Activated CD8-positive, alpha-beta memory T cell treated with anti-CD3 and anti-CD28 coated beads, Interleukin-2, amount 50 U/mL, for 24 hours (primary cell): ENCODE measurements around the gene TNPO2.
A peak's percentile ranks its signal among the peaks of the same experiment; 100 is the strongest.
"Not testable (repeated sequence)": the region's sequence is repeated elsewhere in the genome, so short reads cannot be mapped to it uniquely, and the experiment has no call there.

Source experiments
- DNase-seq: peaks from one replicate; pipeline ENCODE4 v3.0.0-alpha.2; 2020; ENCODE audit errors: extremely low read depth

The TNPO2 gene

GRCh38 chr19:12736995-12737834, 13.5 kb upstream of the TNPO2 start, which contains the start of gene GET3:
Gene GET3 (plus strand): TSS chr19:12737497. CDS start chr19:12737506, 9 bp downstream.
- DNase-seq, result peak; percentile 63

- no peak for DNase-seq
Measured at GRCh38 chr19:12733369-12734214, 9.9 kb upstream of the TNPO2 start.

- DNase-seq, result no peak
Measured at GRCh38 chr19:12731337-12731736, 7.6 kb upstream of the TNPO2 start.

GRCh38 chr19:12730064-12730463, 6.3 kb upstream of the TNPO2 start:
- DNase-seq, result no peak

- DNase-seq, result no peak
Measured at GRCh38 chr19:12727745-12728433, 4.2 kb upstream of the TNPO2 start.

DNA sequence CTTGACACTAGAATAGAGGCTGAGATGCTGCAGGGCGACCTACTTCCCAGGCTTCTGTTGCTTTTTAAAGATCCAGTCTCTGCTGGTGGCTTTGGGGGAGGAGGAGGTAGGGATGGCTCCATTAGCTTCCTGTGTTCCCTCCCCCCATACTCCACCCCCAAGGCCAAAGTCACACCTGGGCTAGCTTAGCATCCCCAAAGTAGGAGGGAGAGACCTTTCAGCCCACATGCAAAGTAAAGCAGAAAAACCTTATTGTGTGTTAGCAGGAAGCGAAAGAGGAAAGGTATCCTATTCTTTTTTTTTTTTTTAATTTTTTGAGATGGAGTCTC, 3.2 kb upstream of the TNPO2 start:
- no peak for DNase-seq

DNA sequence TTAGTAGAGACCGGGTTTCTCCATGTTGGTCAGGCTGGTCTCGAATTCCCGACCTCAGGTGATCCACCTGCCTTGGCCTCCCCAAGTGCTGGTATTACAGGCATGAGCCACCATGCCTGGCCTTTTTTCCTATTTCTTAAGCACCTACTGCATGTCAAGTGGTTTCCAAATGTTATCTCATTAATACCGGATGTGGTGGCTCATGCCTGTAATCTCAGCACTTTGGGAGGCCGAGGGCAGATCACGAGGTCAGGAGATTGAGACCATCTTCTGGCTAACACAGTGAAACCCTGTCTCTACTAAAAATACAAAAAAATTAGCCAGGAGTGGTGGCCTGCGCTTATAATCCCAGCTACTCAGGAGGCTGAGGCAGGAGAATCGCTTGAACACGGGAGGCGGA, 1.9 kb upstream of the TNPO2 start:
- not testable (repeated sequence) for DNase-seq

- DNase-seq, result no peak
Measured at GRCh38 chr19:12723381-12723640, 421 bp downstream of the TNPO2 start.

- DNase-seq, result peak; percentile 91
Measured at GRCh38 chr19:12722566-12723380, 959 bp downstream of the TNPO2 start.

DNA sequence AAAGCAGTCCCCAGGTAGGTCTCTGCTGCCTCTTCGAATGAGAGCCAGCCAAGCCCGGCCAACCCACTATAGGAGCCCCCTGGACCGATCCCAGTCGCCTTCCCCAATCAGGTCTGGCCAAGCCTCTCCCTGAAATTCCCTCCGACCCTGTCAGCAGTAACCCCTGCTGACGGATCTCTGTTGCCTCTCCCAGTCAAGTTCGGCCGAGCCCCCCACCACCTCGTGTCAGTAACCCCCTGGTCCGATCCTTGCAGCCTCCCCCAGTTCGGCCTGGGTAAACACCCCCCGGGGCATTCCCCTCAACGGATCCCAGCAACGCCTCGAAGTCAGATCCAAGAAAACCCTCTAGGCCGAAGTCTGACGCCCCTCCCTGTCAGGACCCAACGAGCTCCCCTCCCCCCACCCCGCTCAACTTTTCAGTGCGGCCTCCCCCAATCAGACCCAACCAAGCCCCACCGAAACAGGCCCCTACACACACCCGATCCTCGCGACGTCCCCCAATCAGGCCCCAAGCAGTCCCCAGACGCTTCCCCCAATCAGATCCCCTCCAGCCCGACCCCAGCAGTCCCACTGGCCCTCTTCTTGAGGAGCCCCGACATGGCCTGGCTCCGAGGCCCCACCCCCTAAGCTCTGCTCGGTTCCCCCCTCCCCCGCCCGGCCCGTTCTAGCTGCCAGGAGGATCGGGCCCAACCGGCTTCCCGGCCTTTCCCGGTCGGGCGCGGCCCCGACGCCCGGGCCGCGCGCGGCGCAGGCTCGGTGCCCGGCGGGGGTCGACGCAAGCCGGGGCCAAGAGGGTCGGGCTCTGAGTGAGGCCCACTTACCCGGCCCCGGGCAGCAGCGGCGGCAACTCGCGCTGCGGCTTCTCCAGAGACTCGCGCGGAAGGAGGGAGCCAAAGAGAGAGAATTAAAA, 1.8 kb downstream of the TNPO2 start:
- no peak for DNase-seq

- no peak for DNase-seq
Measured at GRCh38 chr19:12720851-12721655, 2.7 kb downstream of the TNPO2 start.

DNA sequence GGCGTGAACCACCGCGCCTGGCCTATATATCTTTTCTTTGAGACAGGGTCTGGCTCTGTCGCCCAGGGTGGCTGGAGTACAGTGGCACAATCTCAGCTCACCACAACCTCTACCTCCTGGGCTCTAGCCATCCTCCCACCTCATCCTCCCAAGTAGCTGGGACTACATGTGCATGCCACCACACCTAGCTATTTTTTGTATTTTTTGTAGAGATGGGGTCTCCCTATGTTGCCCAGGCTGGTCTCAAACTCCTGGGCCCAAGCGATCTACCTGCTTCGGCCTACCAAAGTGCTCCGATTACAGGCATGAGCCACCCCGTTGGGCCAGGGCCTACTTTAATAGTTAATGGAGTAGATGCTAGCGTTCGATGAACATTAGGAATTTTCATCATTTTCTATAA, 3.4 kb downstream of the TNPO2 start:
- DNase-seq, result no peak

GRCh38 chr19:12715929-12716328, 7.8 kb downstream of the TNPO2 start:
- no peak for DNase-seq

- DNase-seq, result no peak
Measured at GRCh38 chr19:12715102-12715501, 8.6 kb downstream of the TNPO2 start.

DNA sequence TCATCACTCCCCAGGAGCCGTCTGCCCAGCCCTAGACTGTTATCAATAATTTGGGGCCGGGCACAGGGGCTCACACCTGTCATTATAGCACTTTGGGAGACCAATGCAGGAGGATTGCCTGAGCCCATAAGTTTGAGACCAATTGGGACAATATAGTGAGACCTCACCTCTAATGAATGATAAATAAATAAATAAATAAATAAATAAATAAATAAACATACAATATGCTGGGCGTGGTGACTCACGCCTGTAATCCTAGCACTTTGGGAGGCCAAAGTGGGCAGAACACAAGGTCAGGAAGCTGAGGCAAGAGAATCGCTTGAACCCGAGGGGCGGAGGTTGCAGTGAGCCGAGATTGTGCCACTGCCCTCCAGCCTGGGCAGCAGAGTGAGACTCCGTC, 10.4 kb downstream of the TNPO2 start:
- DNase-seq, result not testable (repeated sequence)

GRCh38 chr19:12712077-12712476, 11.7 kb downstream of the TNPO2 start:
- not testable (repeated sequence) for DNase-seq

DNA sequence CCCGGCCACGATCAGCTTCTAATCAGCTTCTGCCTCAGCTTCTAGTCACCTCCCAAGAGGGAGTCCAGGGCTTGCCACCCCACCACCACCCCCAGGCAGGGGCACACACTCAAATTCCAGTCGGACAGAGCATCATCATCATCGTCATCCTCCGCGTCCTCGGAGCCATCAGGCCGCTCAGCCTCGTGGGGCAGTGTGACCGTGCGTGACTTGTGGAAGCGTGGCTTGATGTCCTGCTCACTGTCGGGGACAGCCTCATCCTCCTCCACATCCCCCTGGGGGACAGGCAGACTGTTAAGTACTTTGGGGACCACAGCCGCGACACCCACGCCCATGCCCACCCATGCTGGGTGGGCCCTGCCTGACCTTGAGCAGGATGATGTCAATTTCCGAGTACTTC, 12.5 kb downstream of the TNPO2 start:
- no peak for DNase-seq

DNA sequence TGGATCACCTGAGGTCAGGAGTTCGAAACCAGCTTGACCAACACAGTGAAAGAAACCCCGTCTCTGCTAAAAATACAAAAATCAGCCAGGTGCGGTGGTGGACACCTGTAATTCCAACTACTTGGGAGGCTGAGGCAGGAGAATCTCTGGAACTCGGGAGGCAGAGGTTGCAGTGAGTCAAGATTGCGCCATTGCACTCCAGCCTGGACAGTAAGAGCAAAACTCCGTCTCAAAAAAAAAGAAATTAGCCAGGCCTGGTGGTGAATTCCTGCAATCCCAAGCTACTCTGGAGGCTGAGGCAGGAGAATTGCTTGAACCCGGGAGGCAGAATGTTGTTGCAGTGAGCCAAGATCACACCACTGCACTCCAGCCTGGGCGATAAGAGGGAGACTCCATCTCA, 15.1 kb downstream of the TNPO2 start:
- DNase-seq, result no peak

DNA sequence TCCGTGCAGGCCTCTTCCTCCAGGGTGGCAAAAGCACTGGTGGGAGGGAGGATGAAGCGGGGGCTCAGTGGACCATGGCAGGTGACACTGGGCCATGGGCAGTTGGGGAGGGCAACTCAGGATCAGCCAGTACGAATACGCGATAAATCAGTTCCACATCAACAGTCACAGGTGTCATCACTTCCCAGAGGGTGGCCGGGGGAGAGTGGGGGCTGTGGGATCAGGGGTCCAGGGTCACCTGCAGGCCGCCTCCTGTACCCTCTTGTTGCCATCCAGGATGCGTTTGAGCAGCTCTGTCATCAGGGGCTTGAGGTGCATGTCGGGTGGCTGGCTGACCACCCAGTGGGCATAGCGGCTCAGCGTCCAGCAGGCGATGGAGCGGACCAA, 17.4 kb downstream of the TNPO2 start:
- no peak for DNase-seq
